K562 (cell line): Measurements from ENCODE around the gene SUDS3. TPM values are rescaled to one million over a fixed set of nuclear protein-coding genes. Genes with fewer than 3 reads are reported as not detected.

Experiments used
- CBX8 ChIP-seq: fragments of 200-600 bp; sonication (generic); IDR thresholded peaks from 2 replicates; pipeline ENCODE4 v1.6.1; 2012; ENCODE audit warnings: borderline replicate concordance, mixed run types, low read depth, mild to moderate bottlenecking, moderate library complexity, mixed read lengths, low read length, control low read depth, inconsistent platforms; ENCODE audit not compliant: poor library complexity, severe bottlenecking; ENCODE audit errors: extremely low read depth
- CEBPZ ChIP-seq: fragments of 150-350 bp; IDR thresholded peaks from 2 replicates; pipeline ENCODE4 v1.6.1; 2014; ENCODE audit warnings: low read depth, mild to moderate bottlenecking, low read length, borderline replicate concordance
- FUS ChIP-seq: fragments of 200-400 bp; formaldehyde crosslinking; optimal IDR thresholded peaks from 2 replicates; pipeline ENCODE3; 2017; ENCODE audit warnings: low read depth, low read length
- GABPB1 ChIP-seq: sonication (generic); formaldehyde crosslinking; IDR thresholded peaks from 2 replicates; pipeline ENCODE4 v1.8.0; 2022; ENCODE audit warnings: mild to moderate bottlenecking, missing genetic modification reagents
- ILK ChIP-seq: fragments of 450-650 bp; IDR thresholded peaks from 2 replicates; pipeline ENCODE4 v1.6.1; 2016; ENCODE audit warnings: missing genetic modification characterization, low read depth, mild to moderate bottlenecking, missing compliant biosample characterization, moderate library complexity, borderline replicate concordance
- IRF2 ChIP-seq: sonication (generic); formaldehyde crosslinking; IDR thresholded peaks from 2 replicates; pipeline ENCODE4 v1.8.1; 2022; ENCODE audit warnings: mild to moderate bottlenecking, missing genetic modification reagents
- NFIX ChIP-seq: fragments of 250-450 bp; sonication (Bioruptor Pico); IDR thresholded peaks from 2 replicates; pipeline ENCODE4 v1.4.0; 2020; ENCODE audit warnings: low read depth, mild to moderate bottlenecking, moderate library complexity
- STAT5B ChIP-seq: fragments of 250-450 bp; sonication (Bioruptor Pico); IDR thresholded peaks from 2 replicates; pipeline ENCODE4 v1.8.0; 2021; ENCODE audit warnings: mild to moderate bottlenecking, inconsistent platforms
- TSHZ1 ChIP-seq: fragments of 250-450 bp; sonication (Bioruptor Pico); IDR thresholded peaks from 2 replicates; pipeline ENCODE4 v1.4.0; 2020; ENCODE audit warnings: mild to moderate bottlenecking, moderate library complexity
- ZNF212 ChIP-seq: fragments of 450-650 bp; formaldehyde crosslinking; IDR thresholded peaks from 2 replicates; pipeline ENCODE4 v1.4.0; 2020; ENCODE audit warnings: mild to moderate bottlenecking
- ZNF644 ChIP-seq: fragments of 200-800 bp; sonication (Bioruptor generic); IDR thresholded peaks from 2 replicates; pipeline ENCODE4 v1.6.1; 2016; ENCODE audit warnings: low read depth, missing genetic modification characterization, missing compliant biosample characterization
- ZNF79 ChIP-seq: fragments of 250-450 bp; sonication (Bioruptor Pico); IDR thresholded peaks from 2 replicates; pipeline ENCODE4 v1.4.0; 2020; ENCODE audit warnings: low read depth, mild to moderate bottlenecking, moderate library complexity
- polyA plus RNA-seq, 8 experiments: library from polyadenylated mRNA; depleted of rRNA in 4 of 8; stranded (reverse) in 5 of 8; unstranded in 3 of 8; fragments of >200 nt; fragmentation: Nextera tagmentation in 2 of 8; fragmentation: Illumina TruSeq in 1 of 8; extraction: Ambion mirVana in 2 of 8; extraction: Trizol in 1 of 8; gene quantifications; 2 replicates each; pipeline versions ENCODE4 v1.2.1 to v1.2.3, GENCODE V29; 2011 to 2014; ENCODE audit warnings: inconsistent platforms in 1 of 8, missing spikeins in 1 of 8
- total RNA-seq, 7 experiments: library from RNA; depleted of rRNA in 6 of 7; stranded (reverse); fragments of >200 nt in 6 of 7; fragmentation: Illumina TruSeq in 2 of 7; extraction: Trizol in 2 of 7; gene quantifications; 2 replicates each; pipeline versions ENCODE4 v1.2.1 to v1.2.3, GENCODE V29; 2011 to 2021; ENCODE audit warnings: low replicate concordance in 1 of 7
- TF ChIP-seq, protein P1 (sequence below): fragments of 250-450 bp; sonication (Bioruptor Pico); IDR thresholded peaks from 2 replicates; pipeline ENCODE4 v1.5.1; 2021; ENCODE audit warnings: mild to moderate bottlenecking
- TF ChIP-seq, protein P2 (sequence below): fragments of 450-650 bp; IDR thresholded peaks from 2 replicates; pipeline ENCODE4 v1.6.1; 2016; ENCODE audit warnings: borderline replicate concordance

SUDS3 gene
- total and polyA plus RNA-seq, 9 of the 15 experiments (the other 6 are each of a cell fraction or from before 2014, with no cell fraction given) = 6.6 to 30.5 (median 23.3) TPM

DNA sequence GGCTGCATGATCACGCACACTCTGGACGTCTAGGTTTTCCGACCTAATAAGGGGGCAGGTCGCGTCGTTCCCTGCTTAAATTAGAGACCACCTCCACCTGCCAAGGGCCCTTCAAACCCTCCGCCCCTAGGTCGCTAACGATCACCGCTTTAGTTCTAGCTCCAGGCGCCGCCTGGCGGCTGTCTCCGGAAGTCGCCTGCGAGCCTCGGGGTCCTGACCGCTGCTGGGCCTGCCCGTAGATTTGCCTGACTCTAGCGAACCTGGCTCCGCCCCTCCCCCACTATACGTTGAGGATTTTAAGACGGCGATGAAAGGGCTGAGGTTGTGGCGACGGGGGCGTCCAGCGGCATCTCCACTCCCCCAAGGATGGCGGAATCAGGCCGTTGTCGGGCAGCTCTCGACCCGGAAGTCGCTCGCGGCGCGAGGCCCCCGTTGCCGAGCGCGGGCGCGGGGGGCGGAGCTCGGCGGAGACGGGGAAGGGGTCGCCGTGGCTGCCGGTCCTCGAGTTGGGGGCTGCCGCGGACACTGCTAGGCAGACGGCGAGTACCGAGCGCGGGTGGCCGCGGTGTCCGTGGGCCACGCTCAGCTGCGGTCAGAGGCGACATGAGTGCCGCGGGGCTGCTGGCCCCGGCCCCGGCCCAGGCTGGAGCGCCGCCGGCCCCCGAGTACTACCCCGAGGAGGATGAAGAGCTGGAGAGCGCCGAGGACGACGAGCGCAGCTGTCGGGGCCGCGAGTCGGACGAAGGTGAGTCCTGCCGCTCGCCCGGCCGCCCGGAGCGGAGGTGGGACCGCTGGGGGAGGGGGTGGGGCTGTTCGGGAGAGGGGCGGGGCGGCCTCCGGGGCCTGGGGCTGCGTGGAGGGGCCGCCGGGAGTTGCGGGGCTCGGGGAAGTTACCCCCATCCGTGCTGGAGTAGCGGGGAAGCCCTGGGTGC is at the start of gene SUDS3 (continued):
- TF ChIP-seq CEBPZ = no peak
- 0 out of 2 replicates have a peak, but pooled peaks have one; percentile 19 for TF ChIP-seq IRF2
- no peak for TF ChIP-seq ILK (tag)
- TF ChIP-seq NFIX = no peak
- 0 out of 2 replicates have a peak, but pooled peaks have one; percentile 49 for TF ChIP-seq ZNF644 (tag)
- TF ChIP-seq ZNF212 (CRISPR knock-in tag) = no peak
- no peak for TF ChIP-seq STAT5B (CRISPR knock-in tag)
- TF ChIP-seq, protein P1, sequence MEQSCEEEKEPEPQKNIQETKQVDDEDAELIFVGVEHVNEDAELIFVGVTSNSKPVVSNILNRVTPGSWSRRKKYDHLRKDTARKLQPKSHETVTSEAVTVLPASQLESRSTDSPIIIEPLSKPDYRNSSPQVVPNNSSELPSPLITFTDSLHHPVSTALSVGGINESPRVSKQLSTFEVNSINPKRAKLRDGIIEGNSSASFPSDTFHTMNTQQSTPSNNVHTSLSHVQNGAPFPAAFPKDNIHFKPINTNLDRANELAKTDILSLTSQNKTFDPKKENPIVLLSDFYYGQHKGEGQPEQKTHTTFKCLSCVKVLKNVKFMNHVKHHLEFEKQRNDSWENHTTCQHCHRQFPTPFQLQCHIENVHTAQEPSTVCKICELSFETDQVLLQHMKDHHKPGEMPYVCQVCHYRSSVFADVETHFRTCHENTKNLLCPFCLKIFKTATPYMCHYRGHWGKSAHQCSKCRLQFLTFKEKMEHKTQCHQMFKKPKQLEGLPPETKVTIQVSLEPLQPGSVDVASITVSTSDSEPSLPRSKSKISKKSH = no peak
- TF ChIP-seq FUS = no peak
- TF ChIP-seq TSHZ1 (CRISPR knock-in tag) = no peak
- peak; percentile 91 for TF ChIP-seq GABPB1
- TF ChIP-seq, protein P2, sequence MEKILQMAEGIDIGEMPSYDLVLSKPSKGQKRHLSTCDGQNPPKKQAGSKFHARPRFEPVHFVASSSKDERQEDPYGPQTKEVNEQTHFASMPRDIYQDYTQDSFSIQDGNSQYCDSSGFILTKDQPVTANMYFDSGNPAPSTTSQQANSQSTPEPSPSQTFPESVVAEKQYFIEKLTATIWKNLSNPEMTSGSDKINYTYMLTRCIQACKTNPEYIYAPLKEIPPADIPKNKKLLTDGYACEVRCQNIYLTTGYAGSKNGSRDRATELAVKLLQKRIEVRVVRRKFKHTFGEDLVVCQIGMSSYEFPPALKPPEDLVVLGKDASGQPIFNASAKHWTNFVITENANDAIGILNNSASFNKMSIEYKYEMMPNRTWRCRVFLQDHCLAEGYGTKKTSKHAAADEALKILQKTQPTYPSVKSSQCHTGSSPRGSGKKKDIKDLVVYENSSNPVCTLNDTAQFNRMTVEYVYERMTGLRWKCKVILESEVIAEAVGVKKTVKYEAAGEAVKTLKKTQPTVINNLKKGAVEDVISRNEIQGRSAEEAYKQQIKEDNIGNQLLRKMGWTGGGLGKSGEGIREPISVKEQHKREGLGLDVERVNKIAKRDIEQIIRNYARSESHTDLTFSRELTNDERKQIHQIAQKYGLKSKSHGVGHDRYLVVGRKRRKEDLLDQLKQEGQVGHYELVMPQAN = peak; percentile 40; the same call in 1 of the 2 replicates
- no peak for TF ChIP-seq CBX8
- no peak for TF ChIP-seq ZNF79 (CRISPR knock-in tag)
